Measurements from ENCODE around the gene KCNAB1.
"Not testable (repeated sequence)": the region's sequence is repeated elsewhere in the genome, so short reads cannot be mapped to it uniquely, and the experiment has no call there.

Gene KCNAB1

DNA sequence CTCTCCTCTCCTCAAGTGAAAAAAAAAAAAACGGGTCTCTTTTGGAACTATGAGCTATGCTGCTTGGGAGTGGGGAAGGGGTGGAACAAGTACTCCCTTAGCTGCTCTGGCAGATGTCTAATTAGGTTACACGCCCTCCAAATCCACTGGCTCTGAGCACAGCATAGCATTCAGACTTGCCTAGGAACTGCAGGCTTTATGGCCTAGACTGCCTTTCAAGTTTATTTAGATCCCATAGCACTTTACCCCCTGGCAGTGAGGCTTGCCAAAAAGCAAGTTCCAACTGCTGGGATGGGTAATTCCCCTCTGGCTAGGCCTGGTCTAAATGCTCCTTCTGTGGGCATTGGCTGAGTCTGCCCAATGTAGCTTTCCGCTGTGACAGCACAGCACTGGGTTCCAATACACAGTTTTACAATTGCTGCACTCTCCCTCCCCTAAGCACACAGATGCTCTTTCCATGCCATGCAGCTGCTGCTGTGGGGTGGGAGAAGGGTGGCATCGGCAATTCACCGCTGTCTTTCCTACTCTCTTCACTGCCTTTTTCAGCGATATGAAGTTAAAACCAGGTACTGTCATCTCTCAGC, 152.8 kb downstream of the KCNAB1 start:
- DNase-seq (ENCODE audit: low spot score), result no peak

DNA sequence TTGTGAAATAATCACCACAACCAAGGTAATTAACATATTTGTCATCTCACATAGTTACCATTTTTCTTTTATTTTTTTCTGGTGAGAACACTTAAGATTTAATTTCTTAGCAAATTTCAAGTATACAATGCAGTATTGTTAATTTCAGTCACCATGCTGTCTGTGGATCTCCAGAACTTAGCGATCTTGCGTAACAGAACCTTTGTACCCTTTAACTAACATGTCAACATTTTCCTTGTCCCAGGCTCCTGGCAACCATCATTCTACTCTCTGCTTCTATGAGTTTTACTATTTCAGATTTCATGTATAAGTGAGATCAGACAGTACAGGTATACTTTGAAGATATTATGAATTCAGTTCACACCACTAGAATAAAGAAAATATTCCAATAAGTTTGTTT, 154.4 kb downstream of the KCNAB1 start:
- DNase-seq (ENCODE audit: low spot score), result no peak

DNA sequence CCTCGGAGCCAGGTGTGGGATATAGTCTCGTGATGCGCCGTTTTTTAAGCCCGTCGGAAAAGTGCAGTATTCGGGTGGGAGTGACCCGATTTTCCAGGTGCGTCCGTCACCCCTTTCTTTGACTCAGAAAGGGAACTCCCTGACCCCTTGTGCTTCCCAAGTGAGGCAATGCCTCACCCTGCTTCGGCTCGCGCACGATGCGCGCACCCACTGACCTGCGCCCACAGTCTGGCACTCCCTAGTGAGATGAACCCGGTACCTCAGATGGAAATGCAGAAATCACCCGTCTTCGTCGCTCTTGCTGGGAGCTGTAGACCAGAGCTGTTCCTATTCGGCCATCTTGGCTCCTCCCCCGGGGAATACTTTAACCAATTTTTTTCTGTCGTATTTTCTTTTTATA, 164.3 kb downstream of the KCNAB1 start:
- not testable (repeated sequence) for DNase-seq (ENCODE audit: low spot score)

DNA sequence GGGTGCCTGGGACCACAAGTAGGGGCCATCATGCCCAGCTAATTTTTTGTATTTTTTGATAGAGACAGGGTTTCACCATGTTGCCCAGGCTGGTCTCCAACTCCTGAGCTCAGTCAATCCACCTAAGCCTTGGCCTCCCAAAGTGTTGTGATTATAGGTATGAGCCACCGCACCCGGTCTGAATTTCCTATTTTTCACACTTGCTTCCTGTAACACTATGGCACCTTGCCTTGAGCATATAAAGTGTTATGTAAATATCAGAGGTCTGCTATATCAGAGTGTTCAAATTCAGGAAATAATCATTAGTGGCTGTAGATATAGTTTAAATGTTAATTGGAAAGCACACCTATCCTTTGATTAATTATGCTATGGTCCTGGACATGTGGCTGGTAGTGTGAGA, 165.2 kb downstream of the KCNAB1 start:
- DNase-seq (ENCODE audit: low spot score), result no peak

DNA sequence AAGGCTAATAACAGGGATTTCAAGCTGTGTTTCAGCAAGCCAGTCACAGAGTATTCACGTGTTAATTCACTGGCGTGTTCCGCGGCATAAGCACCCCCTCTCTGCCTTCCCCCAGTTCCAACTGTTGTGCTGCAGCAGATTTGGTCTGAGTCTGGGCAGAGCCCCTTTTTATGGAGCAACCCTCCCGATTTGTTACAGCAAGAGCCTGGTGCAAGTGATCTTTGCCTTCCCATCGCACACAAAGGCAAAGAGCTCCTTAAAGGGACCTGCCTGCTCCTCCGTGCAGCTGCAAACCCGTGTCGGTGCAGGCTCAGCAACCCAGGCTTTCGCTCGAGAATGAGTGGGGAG, 170.5 kb downstream of the KCNAB1 start:
- DNase-seq (ENCODE audit: low spot score), result no peak

DNA sequence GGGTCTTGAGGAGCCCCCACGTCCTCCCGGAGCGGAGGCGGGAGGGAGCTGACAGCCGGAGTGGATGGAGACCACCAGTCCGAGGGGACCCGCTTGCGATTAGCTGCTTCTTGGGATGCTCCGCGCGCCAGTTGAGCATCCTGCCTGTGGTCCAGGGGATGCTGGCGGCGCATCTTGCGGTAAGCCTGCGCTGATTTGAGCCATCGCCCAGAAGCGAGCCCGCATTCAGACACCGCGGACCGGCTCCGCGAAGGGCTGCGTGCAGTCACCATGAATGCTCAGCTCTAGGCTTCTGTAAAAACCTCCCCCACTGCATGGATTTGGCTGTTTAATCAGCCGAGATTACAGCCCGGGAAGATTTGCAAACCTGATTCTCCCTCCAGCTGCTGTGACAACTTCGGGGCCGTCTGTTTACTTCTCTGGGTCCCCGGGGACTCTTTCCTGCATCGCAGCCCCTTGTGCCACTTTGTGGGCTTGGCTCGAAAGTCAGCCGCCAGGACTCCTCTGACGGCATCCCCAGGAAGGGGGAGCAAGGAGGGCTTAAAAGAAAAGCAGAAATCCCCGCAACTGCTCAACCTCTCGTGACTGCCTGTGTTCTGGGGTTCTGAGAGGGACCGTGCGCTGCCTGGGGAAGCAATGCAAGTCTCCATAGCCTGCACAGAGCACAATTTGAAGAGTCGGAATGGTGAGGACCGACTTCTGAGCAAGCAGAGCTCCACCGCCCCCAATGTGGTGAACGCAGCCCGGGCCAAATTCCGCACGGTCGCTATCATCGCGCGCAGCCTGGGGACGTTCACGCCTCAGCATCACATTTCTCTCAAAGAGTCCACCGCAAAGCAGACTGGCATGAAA, 171.1 kb downstream of the KCNAB1 start:
- peak; percentile 33 for DNase-seq (ENCODE audit: low spot score)

DNA sequence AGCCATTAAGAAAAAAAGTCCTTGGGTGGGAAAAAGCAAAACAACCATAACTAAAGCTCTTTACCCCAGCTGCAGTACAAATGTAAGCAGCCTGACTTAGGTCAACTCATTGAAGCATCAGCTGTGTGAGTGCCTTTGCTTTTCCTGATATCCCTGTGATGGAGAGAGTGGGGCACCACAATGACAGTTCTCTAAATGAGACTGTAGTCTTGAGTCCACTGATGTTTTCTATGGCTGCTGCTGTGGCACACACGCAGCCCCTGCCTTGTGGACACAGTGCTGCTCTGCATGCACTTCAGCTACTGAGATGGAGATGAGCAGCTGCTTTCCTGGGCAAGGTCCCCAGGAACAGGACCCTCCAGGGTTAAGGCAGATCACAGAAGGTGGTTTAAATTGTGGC, 173.2 kb downstream of the KCNAB1 start:
- DNase-seq (ENCODE audit: low spot score), result no peak

DNA sequence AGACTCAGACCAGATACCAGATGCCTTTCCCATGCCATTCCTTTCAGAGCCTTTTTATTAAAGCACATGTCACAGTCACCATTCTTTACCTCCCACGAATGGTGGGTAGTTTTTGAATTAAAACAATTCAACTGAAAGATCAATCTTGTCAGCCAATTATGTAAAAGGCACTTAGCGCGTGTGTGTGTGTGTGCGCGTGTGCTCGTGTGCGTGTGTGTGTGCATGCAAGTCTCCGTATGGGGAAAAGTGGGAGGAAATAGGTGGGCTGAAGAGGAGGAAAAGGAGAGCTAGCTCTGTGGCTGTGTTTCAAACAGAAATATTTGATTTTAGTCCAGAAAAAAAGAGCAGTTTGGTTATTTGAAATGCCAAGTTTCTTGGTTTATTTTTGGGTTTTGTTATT, 177.2 kb downstream of the KCNAB1 start:
- DNase-seq (ENCODE audit: low spot score), result no peak

DNA sequence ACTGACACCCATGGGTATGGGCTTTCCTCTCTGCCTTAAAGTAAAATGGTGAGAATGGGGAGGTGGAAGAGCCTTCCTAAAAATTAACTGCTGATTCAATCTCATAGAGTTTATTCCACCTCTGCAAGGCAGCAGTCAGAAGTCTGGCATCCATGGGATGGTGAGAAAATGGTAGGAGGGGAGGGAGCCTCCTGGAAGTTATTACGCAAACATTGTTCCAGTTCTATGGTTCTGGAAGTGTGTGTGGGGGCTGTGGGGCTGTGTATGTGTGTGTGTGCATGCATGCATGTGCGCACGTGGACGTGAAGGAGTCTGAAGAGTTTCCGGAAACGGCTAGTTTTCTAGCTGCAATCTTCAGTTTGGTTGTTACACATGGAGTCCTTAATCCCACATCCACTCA, 177.6 kb downstream of the KCNAB1 start:
- no peak for DNase-seq (ENCODE audit: low spot score)

DNA sequence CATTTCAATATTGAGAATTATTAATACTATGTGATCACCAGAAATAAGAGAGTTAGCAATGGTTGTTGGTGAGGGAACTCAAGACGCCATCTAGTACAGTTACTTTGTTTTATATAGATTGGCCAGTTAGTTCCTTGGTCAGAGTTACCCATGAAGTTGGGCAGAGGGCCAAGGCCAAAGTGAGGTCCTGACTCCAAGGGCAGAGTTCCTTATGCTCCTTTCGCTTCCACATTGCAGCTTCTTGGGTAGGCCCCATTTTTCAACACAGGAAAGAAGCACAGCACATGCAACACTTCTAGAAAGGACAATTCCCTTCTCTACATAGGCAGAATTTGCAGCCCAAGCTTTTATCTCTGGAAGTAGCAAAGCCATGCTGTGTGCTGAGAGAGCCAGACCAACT, 178.6 kb downstream of the KCNAB1 start:
- no peak for DNase-seq (ENCODE audit: low spot score)

DNA sequence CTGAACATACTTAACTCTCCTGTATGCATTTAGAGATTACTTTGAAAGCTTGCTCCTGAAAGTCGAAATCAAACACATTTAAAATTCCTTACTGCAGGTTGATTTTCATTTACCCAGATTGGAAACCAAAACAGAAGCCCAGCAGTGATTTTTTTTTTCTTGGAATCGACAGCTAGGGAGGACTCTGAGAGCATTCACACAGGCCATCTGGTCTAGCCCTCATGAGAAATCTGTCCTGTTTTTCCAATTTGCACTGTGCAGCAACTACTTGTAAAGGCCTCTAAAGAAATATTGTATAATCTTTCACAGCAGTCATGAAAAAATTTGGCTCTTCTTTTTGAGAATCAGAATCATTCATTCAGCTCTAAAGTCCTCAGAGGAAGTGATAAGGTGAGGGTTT, 179.2 kb downstream of the KCNAB1 start:
- DNase-seq (ENCODE audit: low spot score), result no peak

DNA sequence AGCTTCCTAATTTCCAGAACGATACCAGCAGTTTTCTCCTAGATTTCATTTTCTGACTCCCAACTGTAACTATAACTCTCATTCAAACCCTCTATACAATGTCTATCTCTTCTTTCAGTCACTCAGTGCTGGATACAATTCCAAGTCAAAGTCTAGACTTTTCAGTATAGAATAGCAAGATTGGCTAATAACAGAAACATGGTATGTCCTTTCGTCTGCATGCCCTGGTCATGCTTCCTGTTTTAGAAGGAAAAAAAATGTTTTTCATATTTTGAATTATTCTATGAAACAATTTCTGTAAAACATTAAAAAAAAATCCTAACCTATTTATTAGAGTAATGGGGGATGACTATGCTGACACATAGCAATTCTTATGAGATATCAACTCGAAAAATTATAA, 180.0 kb downstream of the KCNAB1 start:
- DNase-seq (ENCODE audit: low spot score), result no peak

DNA sequence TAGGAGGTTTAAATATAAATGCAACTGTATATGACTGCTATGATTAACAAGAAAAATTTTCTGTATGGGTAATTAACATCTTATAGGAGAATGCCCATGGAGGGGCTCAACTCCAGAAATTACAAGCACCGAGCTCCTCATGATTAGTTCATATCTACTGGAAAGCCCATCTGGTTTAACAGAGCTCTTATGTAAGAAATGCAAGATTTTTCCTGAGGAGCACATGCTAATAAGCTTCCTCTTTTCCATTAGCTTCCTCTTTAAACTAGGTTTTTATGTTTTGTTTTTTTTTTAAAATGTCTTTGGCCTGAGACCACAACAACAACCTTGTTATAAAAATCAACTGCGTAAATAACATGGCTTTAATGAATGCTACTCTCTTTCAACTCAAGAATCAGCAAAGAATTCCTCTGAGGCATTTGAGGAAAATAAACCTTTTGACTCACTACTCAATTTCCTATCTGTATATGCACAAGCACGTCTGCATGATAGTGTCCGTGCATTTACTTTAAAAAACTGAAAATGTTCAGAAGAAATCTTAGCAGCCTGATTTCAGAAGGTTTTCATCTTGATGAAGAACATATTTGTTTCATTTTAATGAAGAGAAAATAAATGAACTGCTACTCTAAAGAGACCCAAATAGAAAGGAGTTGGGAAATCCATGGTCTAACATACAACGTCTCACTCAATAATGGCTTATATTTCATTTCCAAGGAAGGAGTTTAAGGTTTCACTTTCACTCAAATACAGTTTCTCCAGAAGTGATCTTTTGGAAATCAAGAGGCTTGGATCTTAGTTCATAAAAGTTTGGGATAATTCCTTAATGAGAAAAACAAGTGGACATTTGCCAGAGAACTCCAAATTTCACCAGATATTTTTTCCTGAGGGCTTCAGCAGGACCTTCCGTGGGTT, 180.8 kb downstream of the KCNAB1 start:
- DNase-seq (ENCODE audit: low spot score), result no peak

DNA sequence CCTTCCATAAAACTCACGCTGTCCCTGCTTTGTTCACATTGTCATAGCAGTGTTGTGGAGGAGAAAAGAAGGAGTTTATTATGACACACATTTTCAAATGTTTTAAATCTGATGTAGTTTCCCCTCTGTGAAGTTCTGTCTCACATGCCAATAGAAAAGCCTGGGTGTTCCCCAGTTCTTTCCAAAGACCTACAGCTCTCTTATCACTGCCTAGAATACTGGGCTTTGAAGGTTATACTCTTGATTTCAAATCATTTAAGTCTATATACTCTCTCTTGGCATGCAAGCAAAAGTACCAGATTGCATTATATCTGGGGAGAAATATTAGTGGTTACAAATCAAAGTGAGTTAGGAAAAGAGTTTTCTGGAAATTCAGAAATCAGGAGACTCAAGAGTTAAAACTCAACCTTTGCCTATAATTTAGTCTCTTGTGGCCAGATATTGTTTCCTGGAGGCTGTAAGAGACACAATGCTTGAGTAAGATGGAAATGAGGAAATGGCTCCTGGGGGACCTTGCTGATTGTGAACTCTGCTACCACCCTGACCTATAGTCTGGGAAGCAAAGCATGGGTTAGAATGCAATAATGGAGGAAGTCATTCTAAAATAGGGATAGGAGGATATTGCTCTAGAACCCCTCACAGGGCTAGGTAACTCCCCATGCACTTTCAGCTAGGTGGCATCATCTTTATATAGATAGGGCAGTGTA, 182.8 kb downstream of the KCNAB1 start:
- DNase-seq (ENCODE audit: low spot score), result no peak

DNA sequence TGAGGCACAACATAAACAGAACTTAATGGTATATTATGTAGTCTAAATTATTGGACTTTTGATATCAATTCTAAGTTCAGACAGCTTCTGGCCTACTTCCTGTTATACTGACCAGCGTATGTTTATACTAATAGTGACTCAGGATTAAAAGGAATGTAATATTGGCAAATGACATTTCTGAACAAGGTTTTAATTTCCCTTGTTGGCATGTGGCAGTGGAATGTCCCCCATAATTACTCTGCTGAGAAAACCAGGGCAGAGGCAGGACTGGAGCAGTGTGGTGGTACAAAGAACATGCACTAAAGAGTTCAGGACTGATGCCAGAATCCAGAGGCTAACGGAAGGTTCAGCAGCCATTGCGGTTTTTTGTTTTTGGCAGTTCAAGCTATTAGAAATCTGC, 184.0 kb downstream of the KCNAB1 start:
- peak; percentile 44 for DNase-seq (ENCODE audit: low spot score)

DNA sequence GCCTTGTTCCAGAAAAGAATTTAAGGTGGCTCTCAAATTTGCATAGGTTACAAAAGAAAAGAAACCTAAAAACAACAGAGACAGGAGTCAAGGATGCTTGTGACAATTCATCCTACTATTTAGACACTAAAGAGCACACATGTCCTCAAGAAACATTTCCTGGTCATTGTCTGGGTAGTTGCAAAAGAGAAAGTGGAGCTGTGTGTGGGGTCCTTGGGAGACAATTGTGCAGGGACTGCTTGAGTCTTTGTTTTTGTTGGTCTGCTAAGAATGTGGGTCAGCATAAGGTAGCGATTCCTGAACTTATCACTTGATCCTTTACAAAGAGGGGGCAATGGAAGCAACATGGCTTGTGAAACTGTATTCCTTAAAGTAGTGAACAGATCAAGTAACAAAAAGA, 185.3 kb downstream of the KCNAB1 start:
- no peak for DNase-seq (ENCODE audit: low spot score)

DNA sequence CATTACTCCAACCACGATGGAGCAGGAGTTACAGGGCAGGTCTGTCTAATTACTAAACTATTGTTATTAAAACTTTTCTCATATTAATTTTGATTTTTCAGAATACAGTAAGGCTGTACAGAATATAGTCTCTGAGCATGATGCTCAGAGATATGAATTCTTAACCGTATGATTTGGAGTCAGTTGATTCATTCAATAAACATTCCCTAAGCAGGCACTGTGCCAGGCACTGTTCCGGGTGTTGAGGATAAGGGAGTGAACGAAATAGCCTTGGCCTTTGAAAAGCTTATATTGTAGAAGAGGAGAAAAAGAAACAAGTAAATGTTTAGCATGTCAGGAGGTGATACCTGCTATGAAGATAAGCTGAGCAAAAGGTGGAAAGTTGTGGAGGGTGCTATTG, 187.3 kb downstream of the KCNAB1 start:
- peak; percentile 58 for DNase-seq (ENCODE audit: low spot score)

DNA sequence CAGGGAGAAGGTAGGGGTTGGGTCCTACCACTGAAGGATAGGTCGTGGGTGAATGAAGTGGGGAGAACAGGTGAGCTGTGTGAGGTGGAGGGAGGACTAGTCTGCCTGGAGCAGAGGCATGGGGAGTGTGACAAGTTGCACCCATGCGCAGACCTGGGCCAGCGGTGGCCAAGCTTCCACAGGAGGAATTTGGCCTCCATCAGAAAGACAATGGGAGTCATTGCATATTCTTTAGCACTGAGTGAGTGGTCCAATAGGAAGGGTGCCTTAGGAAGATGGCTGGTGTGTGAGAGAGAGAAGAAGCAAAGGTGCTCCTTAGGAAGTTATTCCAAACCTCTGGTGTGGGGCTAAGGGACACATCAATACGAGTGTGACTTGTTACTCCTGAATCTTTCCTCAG, 191.1 kb downstream of the KCNAB1 start:
- no peak for DNase-seq (ENCODE audit: low spot score)

DNA sequence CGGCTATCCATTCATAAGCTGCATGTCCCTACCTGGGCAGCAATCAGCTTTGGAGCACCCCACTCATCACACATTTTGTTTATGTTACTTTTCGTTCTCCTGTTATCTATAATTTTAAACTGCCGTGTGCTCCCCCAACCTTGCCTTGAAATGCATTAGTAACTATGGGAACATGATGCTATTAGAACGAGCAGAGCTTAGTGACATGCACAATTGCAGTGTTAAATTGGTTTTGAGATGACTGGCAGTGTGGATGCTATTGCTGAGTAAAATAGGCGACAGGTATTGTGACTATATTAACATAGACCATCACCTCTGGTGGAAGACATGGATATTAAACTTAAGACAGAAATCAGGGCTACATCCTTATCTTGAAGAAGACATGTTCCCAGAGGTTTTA, 191.6 kb downstream of the KCNAB1 start:
- no peak for DNase-seq (ENCODE audit: low spot score)

DNA sequence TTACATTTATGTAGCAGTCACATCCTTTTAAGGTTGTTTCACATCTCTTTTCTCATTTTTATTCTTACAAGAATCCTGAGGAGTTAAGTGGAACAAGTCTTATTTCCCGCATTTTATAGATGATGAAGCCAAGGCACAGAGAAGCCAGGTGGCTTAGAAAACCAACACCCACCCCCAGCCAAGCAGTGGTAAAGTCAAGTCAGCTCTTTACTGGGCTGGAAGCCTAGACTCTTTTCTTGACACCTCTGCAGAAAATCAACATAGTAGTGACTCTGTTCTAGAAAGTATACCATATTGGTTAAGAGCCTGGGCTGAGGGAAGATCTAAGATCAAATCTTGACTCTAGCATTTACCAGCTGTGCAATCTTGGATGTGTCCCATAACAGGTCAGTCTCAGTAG, 195.7 kb downstream of the KCNAB1 start:
- DNase-seq (ENCODE audit: low spot score), result no peak

DNA sequence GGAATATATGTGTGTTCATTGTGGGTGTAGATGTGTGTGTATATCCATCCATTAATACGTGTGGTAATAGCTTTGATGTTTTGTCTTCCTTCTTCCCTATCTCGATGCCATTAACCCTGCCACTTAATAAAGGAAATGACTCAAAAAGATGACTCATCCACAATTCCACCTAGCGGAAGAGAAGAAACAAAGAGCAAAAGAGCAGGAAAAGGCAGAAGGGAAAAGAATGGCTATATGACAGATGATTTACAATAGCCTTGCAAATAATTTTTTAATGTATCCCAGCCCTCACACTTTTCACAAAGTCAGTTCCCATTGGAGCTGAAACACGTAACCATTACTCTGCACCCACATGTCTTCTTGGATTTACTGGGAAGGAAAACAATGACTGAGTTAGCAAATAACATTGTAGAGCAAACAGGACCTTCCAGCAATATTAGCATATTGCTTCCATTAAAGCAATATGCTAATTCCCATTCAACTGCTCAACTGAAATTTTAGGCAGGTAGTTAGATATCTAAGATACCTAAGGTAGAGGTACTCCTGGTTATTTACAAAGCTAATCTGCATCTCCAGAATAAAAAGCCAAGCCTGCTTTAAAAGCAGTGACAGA, 197.2 kb downstream of the KCNAB1 start:
- DNase-seq (ENCODE audit: low spot score), result peak; percentile 24

DNA sequence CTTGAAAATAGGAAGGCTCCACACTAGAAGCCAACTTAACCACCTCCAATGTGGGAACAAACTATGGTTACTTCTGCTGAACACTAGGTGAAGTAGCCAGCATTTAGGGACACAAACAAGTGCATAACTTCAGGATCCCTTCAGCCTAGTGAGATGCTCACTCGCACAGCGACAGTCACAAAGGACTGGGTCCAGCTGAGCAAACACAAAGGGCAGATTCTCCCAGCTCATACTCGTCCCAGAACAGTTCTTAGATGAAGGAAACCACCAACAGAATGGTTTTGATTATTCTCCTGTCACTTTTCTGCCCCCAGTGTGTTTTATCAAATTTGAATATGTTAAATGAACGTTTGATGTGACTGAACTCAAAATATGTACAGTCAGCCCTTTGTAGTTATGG, 201.6 kb downstream of the KCNAB1 start:
- no peak for DNase-seq (ENCODE audit: low spot score)

Measured in hepatic stellate cell (primary cell).